T-helper 2 cell treated with Interferon-gamma antibody and Interleukin-4, amounts not matched to agents 5 μg/mL and 100 μg/mL, for 36 hours (primary cell): Measurements from ENCODE around the gene POLE4.

ENCODE experiments used
- DNase-seq: peaks from one replicate; pipeline ENCODE4 v3.0.0; 2021; ENCODE audit warnings: low spot score
- H3K27ac Mint-ChIP-seq: one replicate; pipeline ENCODE4 v1.8.0; 2021; ENCODE audit warnings: mild to moderate bottlenecking, mixed read lengths
- H3K27me3 Mint-ChIP-seq: one replicate; pipeline ENCODE4 v1.8.0; 2021; ENCODE audit warnings: low read depth, mixed read lengths
- H3K36me3 Mint-ChIP-seq: one replicate; pipeline ENCODE4 v1.8.0; 2021; ENCODE audit warnings: low read depth, mixed read lengths
- H3K4me1 Mint-ChIP-seq: one replicate; pipeline ENCODE4 v1.8.0; 2021; ENCODE audit warnings: low read depth, mixed read lengths
- H3K4me3 Mint-ChIP-seq: one replicate; pipeline ENCODE4 v1.8.0; 2022; ENCODE audit warnings: mild to moderate bottlenecking, moderate library complexity, mixed read lengths
- H3K9me3 Mint-ChIP-seq: one replicate; pipeline ENCODE4 v1.8.0; 2021; ENCODE audit warnings: mixed read lengths

The POLE4 gene

GRCh38 chr2:74927621-74928020, 30.8 kb upstream of the POLE4 start:
- no peak overlapping the region for H3K4me3 Mint-ChIP-seq
- no peak overlapping the region for H3K27ac Mint-ChIP-seq
- peaks cover 2% of the 10 kb centered on the region for H3K4me1 Mint-ChIP-seq
- peaks cover 6% of the 10 kb centered on the region for H3K36me3 Mint-ChIP-seq
- DNase-seq = no peak
- no peaks in the 10 kb centered on the region for H3K9me3 Mint-ChIP-seq
- H3K27me3 Mint-ChIP-seq = peaks cover 4% of the 10 kb centered on the region

GRCh38 chr2:74930811-74931486, 27.5 kb upstream of the POLE4 start:
- no peaks in the 10 kb centered on the region for H3K9me3 Mint-ChIP-seq
- H3K4me1 Mint-ChIP-seq = peaks cover 2% of the 10 kb centered on the region
- peaks cover 6% of the 10 kb centered on the region for H3K36me3 Mint-ChIP-seq
- no peak for DNase-seq
- H3K27me3 Mint-ChIP-seq = peaks cover 4% of the 10 kb centered on the region
- no peak overlapping the region for H3K4me3 Mint-ChIP-seq
- no peak overlapping the region for H3K27ac Mint-ChIP-seq

GRCh38 chr2:74931940-74932339, 26.5 kb upstream of the POLE4 start:
- Mint-ChIP-seq H3K36me3 (peaks cover 7% of the 10 kb centered on the region), H3K27ac (no peak overlapping the region), H3K4me3 (no peak overlapping the region)

GRCh38 chr2:74935975-74936391, 22.5 kb upstream of the POLE4 start:
- no peaks in the 10 kb centered on the region for H3K4me1 Mint-ChIP-seq
- no peaks in the 10 kb centered on the region for H3K9me3 Mint-ChIP-seq
- peaks cover 3% of the 10 kb centered on the region for H3K36me3 Mint-ChIP-seq
- no peak overlapping the region for H3K4me3 Mint-ChIP-seq
- DNase-seq = no peak
- no peak overlapping the region for H3K27ac Mint-ChIP-seq
- peaks cover 14% of the 10 kb centered on the region for H3K27me3 Mint-ChIP-seq

More at GRCh38 chr2:74931940-74932339, 26.5 kb upstream of the POLE4 start:
- DNase-seq = no peak
- Mint-ChIP-seq H3K27me3 (peaks cover 10% of the 10 kb centered on the region), H3K9me3 (no peaks in the 10 kb centered on the region), H3K4me1 (peaks cover 2% of the 10 kb centered on the region)

GRCh38 chr2:74937221-74937880, 21.1 kb upstream of the POLE4 start:
- H3K9me3 Mint-ChIP-seq = no peaks in the 10 kb centered on the region
- no peak for DNase-seq
- no peaks in the 10 kb centered on the region for H3K4me1 Mint-ChIP-seq
- no peak overlapping the region for H3K4me3 Mint-ChIP-seq
- H3K36me3 Mint-ChIP-seq = peaks cover 3% of the 10 kb centered on the region
- no peak overlapping the region for H3K27ac Mint-ChIP-seq
- peaks cover 10% of the 10 kb centered on the region for H3K27me3 Mint-ChIP-seq

- DNase-seq = no peak
- Mint-ChIP-seq H3K27me3 (peaks cover 10% of the 10 kb centered on the region), H3K9me3 (no peaks in the 10 kb centered on the region), H3K36me3 (peaks cover 3% of the 10 kb centered on the region), H3K4me1 (no peaks in the 10 kb centered on the region), H3K27ac (no peak overlapping the region), H3K4me3 (no peak overlapping the region)
These were observed 20.2 kb upstream of the POLE4 start for GRCh38 chr2:74938264-74938663.

- no peak overlapping the region for H3K4me3 Mint-ChIP-seq
- H3K9me3 Mint-ChIP-seq = no peaks in the 10 kb centered on the region
- H3K27ac Mint-ChIP-seq = no peak overlapping the region
- DNase-seq = no peak
- peaks cover 10% of the 10 kb centered on the region for H3K27me3 Mint-ChIP-seq
- H3K36me3 Mint-ChIP-seq = peaks cover 3% of the 10 kb centered on the region
- H3K4me1 Mint-ChIP-seq = peaks cover 2% of the 10 kb centered on the region
These were observed 18.3 kb upstream of the POLE4 start for GRCh38 chr2:74939919-74940812.

GRCh38 chr2:74941284-74941683, 17.2 kb upstream of the POLE4 start:
- no peaks in the 10 kb centered on the region for H3K9me3 Mint-ChIP-seq
- H3K27me3 Mint-ChIP-seq = peaks cover 9% of the 10 kb centered on the region
- no peak overlapping the region for H3K4me3 Mint-ChIP-seq
- no peak for DNase-seq
- peaks cover 3% of the 10 kb centered on the region for H3K36me3 Mint-ChIP-seq
- H3K4me1 Mint-ChIP-seq = peaks cover 8% of the 10 kb centered on the region
- no peak overlapping the region for H3K27ac Mint-ChIP-seq

GRCh38 chr2:74942263-74942662, 16.2 kb upstream of the POLE4 start:
- DNase-seq = no peak
- Mint-ChIP-seq H3K27ac (no peak overlapping the region), H3K36me3 (no peaks in the 10 kb centered on the region), H3K4me1 (peaks cover 8% of the 10 kb centered on the region), H3K9me3 (no peaks in the 10 kb centered on the region), H3K4me3 (no peak overlapping the region), H3K27me3 (peaks cover under 1% of the 10 kb centered on the region)

- Mint-ChIP-seq H3K27me3 (no peaks in the 10 kb centered on the region), H3K4me1 (peaks cover 8% of the 10 kb centered on the region), H3K27ac (no peak overlapping the region), H3K9me3 (peaks cover 4% of the 10 kb centered on the region), H3K36me3 (peaks cover 8% of the 10 kb centered on the region), H3K4me3 (no peak overlapping the region)
- DNase-seq = no peak
These were observed 13.3 kb upstream of the POLE4 start for GRCh38 chr2:74944987-74945787.

- Mint-ChIP-seq H3K36me3 (peaks cover 11% of the 10 kb centered on the region), H3K27ac (no peak overlapping the region), H3K9me3 (peaks cover 4% of the 10 kb centered on the region), H3K4me1 (peaks cover 11% of the 10 kb centered on the region), H3K4me3 (no peak overlapping the region), H3K27me3 (no peaks in the 10 kb centered on the region)
- DNase-seq = no peak
These were observed 12.6 kb upstream of the POLE4 start for GRCh38 chr2:74945788-74946331.

- no peak overlapping the region for H3K4me3 Mint-ChIP-seq
- peaks cover under 1% of the 10 kb centered on the region for H3K27me3 Mint-ChIP-seq
- peaks cover 19% of the 10 kb centered on the region for H3K36me3 Mint-ChIP-seq
- peaks cover 11% of the 10 kb centered on the region for H3K4me1 Mint-ChIP-seq
- no peak overlapping the region for H3K27ac Mint-ChIP-seq
- no peak for DNase-seq
- H3K9me3 Mint-ChIP-seq = peaks cover 12% of the 10 kb centered on the region
These were observed 10.7 kb upstream of the POLE4 start for GRCh38 chr2:74947703-74948102.

- no peak overlapping the region for H3K27ac Mint-ChIP-seq
- peaks cover 22% of the 10 kb centered on the region for H3K36me3 Mint-ChIP-seq
- H3K4me3 Mint-ChIP-seq = no peak overlapping the region
- peaks cover 16% of the 10 kb centered on the region for H3K4me1 Mint-ChIP-seq
- H3K9me3 Mint-ChIP-seq = peaks cover 12% of the 10 kb centered on the region
- H3K27me3 Mint-ChIP-seq = peaks cover 2% of the 10 kb centered on the region
- no peak for DNase-seq
These were observed 9.7 kb upstream of the POLE4 start for GRCh38 chr2:74948779-74949178.
